ENCODE results near the gene OR6J1. TPM values are rescaled to one million over a fixed set of nuclear protein-coding genes. Genes with fewer than 3 reads are reported as not detected.

The OR6J1 gene
- total and polyA plus RNA-seq, 2 of the 13 experiments (the other 11 are each of a cell fraction or from before 2014, with no cell fraction given) = not detected

- TF ChIP-seq STAT6 (CRISPR knock-in tag; IDR thresholded peaks at IDR 0.05; ENCODE audit: borderline replicate concordance) = no peak
- peak; percentile 28; the same call in 1 of the 2 replicates for TF ChIP-seq GATAD1 (CRISPR knock-in tag; IDR thresholded peaks at IDR 0.05)
- 0 out of 2 replicates have a peak, but pooled peaks have one; percentile 30 for TF ChIP-seq ZHX2 (IDR thresholded peaks at IDR 0.05; ENCODE audit: low read depth)
- no peak; the same call in 1 of the 2 replicates for TF ChIP-seq ZHX2 (CRISPR knock-in tag; IDR thresholded peaks at IDR 0.05; ENCODE audit: borderline replicate concordance)
- 0 out of 2 replicates have a peak, but pooled peaks have one; percentile 31 for TF ChIP-seq MED13 (CRISPR knock-in tag; IDR thresholded peaks at IDR 0.05)
- TF ChIP-seq HNRNPUL1 (IDR thresholded peaks at IDR 0.05; ENCODE audit: low read depth, low read length) = no peak
- peak; percentile 82; the same call in 1 of the 2 replicates for TF ChIP-seq ZNF292 (CRISPR knock-in tag; IDR thresholded peaks at IDR 0.05; ENCODE audit: borderline replicate concordance, low read depth)
- no peak for TF ChIP-seq RORA (CRISPR knock-in tag; IDR thresholded peaks at IDR 0.05)
- TF ChIP-seq CCDC6 (CRISPR knock-in tag; IDR thresholded peaks at IDR 0.05) = peak; percentile 56; the same call in 1 of the 2 replicates
- TF ChIP-seq RNF219 (CRISPR knock-in tag; IDR thresholded peaks at IDR 0.05) = no peak
- peak; percentile 88 for TF ChIP-seq HOXA3 (CRISPR knock-in tag; IDR thresholded peaks at IDR 0.05)
- peak; percentile 92 for TF ChIP-seq ZNF776 (CRISPR knock-in tag; IDR thresholded peaks at IDR 0.05)
- no peak for TF ChIP-seq CBX2 (IDR thresholded peaks at IDR 0.05; ENCODE audit: low read depth, low read length)
- TF ChIP-seq CBX2 (CRISPR knock-in tag; IDR thresholded peaks at IDR 0.05; ENCODE audit: low read depth) = no peak; the same call in 1 of the 2 replicates
- TF ChIP-seq SOX13 (IDR thresholded peaks at IDR 0.05) = no peak; the same call in 1 of the 2 replicates
- TF ChIP-seq SOX13 (CRISPR knock-in tag; conservative IDR thresholded peaks at IDR 0.05 in 1 of 2, IDR thresholded peaks at IDR 0.05 in 1 of 2) = peak in 1 of 2 experiments; percentile 35; a peak in 2 of 4 replicates
- no peak for TF ChIP-seq NFIC (IDR thresholded peaks at IDR 0.05; ENCODE audit: low read length)
Measured at GRCh38 chr14:22598099-22598895, 45.9 kb downstream of the OR6J1 start, which contains the start of gene ABHD4 (continued).
